Testis (tissue), 2 donors: ENCODE data around the gene IL3.

Source experiments
- CTCF ChIP-seq, 3 experiments: fragments of 450-650 bp in 2 of 3; fragments of 200-600 bp in 1 of 3; sonication (generic) in 1 of 3; IDR thresholded peaks; one replicate each; pipeline ENCODE4 v1.5.1; 2016 to 2019; ENCODE audit warnings: antibody characterized with exemption in 3 of 3, mild to moderate bottlenecking in 2 of 3, moderate library complexity in 1 of 3
- POLR2A ChIP-seq: fragments of 450-650 bp; IDR thresholded peaks from one replicate; pipeline ENCODE4 v1.6.1; 2017; ENCODE audit warnings: antibody characterized with exemption, mild to moderate bottlenecking, moderate library complexity

- TF ChIP-seq CTCF (IDR thresholded peaks at IDR 0.05), result no peak
- no peak for TF ChIP-seq POLR2A
Observed at GRCh38 chr5:132057498-132058255, 2.8 kb upstream of the IL3 start.
